GM11168 (cell line): ENCODE results near the gene ART5.
"Not testable (repeated sequence)": the region's sequence is repeated elsewhere in the genome, so short reads cannot be mapped to it uniquely, and the experiment has no call there.

ENCODE experiments used
- in situ Hi-C: fragments of 300-500 bp; cut with MboI; formaldehyde crosslinking; loops from one replicate; pipeline ENCODE4 v1.12.0; 2022; ENCODE audit warnings: low sequenced_read_pairs; ENCODE audit not compliant: unreplicated experiment

Gene ART5

GRCh38 chr11:3626250-3626960 is 15.4 kb downstream of the ART5 start:
- in situ Hi-C loops: no loop called here

- in situ Hi-C loops: no loop called here
These were observed 17.9 kb downstream of the ART5 start for GRCh38 chr11:3623767-3624458.

GRCh38 chr11:3623121-3623520 is 18.7 kb downstream of the ART5 start:
- in situ Hi-C loops: no loop called here

- in situ Hi-C loops: no loop called here
These were observed 19.3 kb downstream of the ART5 start for GRCh38 chr11:3622521-3622920.

- in situ Hi-C loops: no loop called here
These were observed 23.8 kb downstream of the ART5 start for GRCh38 chr11:3617990-3618389.

GRCh38 chr11:3616721-3617460 is 24.9 kb downstream of the ART5 start:
- in situ Hi-C loops: no loop called here

GRCh38 chr11:3615998-3616397 is 25.8 kb downstream of the ART5 start:
- in situ Hi-C loops: no loop called here

GRCh38 chr11:3614742-3615171 is 27.0 kb downstream of the ART5 start:
- in situ Hi-C loops: no loop called here

GRCh38 chr11:3613998-3614741 is 27.6 kb downstream of the ART5 start:
- in situ Hi-C loops: no loop called here

GRCh38 chr11:3611976-3612678 is 29.7 kb downstream of the ART5 start:
- in situ Hi-C loops: no loop called here

GRCh38 chr11:3610846-3611245 is 30.9 kb downstream of the ART5 start:
- in situ Hi-C loops: no loop called here

- in situ Hi-C loops: loop anchor here (10.0 kb wide), 1 partner anchor 155 kb away; no protein-coding TSS in a partner anchor
These were observed 32.2 kb downstream of the ART5 start for GRCh38 chr11:3609416-3610265.

GRCh38 chr11:3605771-3606203 is 36.0 kb downstream of the ART5 start:
- in situ Hi-C loops: loop anchor here (10.0 kb wide), 1 partner anchor 151 kb away; no protein-coding TSS in a partner anchor

GRCh38 chr11:3605283-3605662 is 36.5 kb downstream of the ART5 start:
- in situ Hi-C loops: loop anchor here (10.0 kb wide), 1 partner anchor 150 kb away; no protein-coding TSS in a partner anchor

- in situ Hi-C loops: loop anchor here (10.0 kb wide), 1 partner anchor 149 kb away; no protein-coding TSS in a partner anchor
These were observed 37.6 kb downstream of the ART5 start for GRCh38 chr11:3604167-3604566.

- in situ Hi-C loops: loop anchor here (10.0 kb wide), 1 partner anchor 145 kb away; no protein-coding TSS in a partner anchor
These were observed 41.6 kb downstream of the ART5 start for GRCh38 chr11:3600201-3600600.

- in situ Hi-C loops: not testable (repeated sequence)
These were observed 44.0 kb downstream of the ART5 start for GRCh38 chr11:3597743-3598142.

GRCh38 chr11:3591326-3591725 is 50.5 kb downstream of the ART5 start:
- in situ Hi-C loops: not testable (repeated sequence)

GRCh38 chr11:3590193-3590592 is 51.6 kb downstream of the ART5 start:
- in situ Hi-C loops: not testable (repeated sequence)
